NCI-H69 (cell line): Measurements from ENCODE around the gene GPR75.
"Not testable (repeated sequence)": the region's sequence is repeated elsewhere in the genome, so short reads cannot be mapped to it uniquely, and the experiment has no call there.

Experiments
- DNase-seq: peaks from one replicate; lab custom pipeline; 2025; lab: John Stamatoyannopoulos, UW

Gene GPR75

GRCh38 chr2:53852532-53852931, 7.2 kb downstream of the GPR75 start:
- no peak for DNase-seq

- DNase-seq = not testable (repeated sequence)
Measured at GRCh38 chr2:53851052-53851757, 8.6 kb downstream of the GPR75 start.

- no peak for DNase-seq
Measured at GRCh38 chr2:53848062-53848461, 11.7 kb downstream of the GPR75 start.

- DNase-seq = no peak
Measured at GRCh38 chr2:53843595-53843994, 16.2 kb downstream of the GPR75 start.

GRCh38 chr2:53842891-53843290, 16.9 kb downstream of the GPR75 start:
- no peak for DNase-seq

GRCh38 chr2:53841651-53842050, 18.1 kb downstream of the GPR75 start:
- not testable (repeated sequence) for DNase-seq

- no peak for DNase-seq
Measured at GRCh38 chr2:53840580-53840979, 19.2 kb downstream of the GPR75 start.

GRCh38 chr2:53829980-53830290, 29.8 kb downstream of the GPR75 start:
- not testable (repeated sequence) for DNase-seq

- DNase-seq = peak; percentile 31
Measured at GRCh38 chr2:53829273-53829979, 30.3 kb downstream of the GPR75 start.

- no peak for DNase-seq
Measured at GRCh38 chr2:53828331-53828730, 31.4 kb downstream of the GPR75 start.

- DNase-seq = no peak
Measured at GRCh38 chr2:53827398-53828175, 32.2 kb downstream of the GPR75 start.

GRCh38 chr2:53826587-53827397, 33.0 kb downstream of the GPR75 start:
- DNase-seq = no peak

- DNase-seq = no peak
Measured at GRCh38 chr2:53826030-53826410, 33.7 kb downstream of the GPR75 start.

- DNase-seq = peak; percentile 9
Measured at GRCh38 chr2:53823639-53824038, 36.1 kb downstream of the GPR75 start.

- DNase-seq = no peak
Measured at GRCh38 chr2:53821810-53822209, 38.0 kb downstream of the GPR75 start.

GRCh38 chr2:53820711-53821110, 39.1 kb downstream of the GPR75 start:
- DNase-seq = no peak

- no peak for DNase-seq
Measured at GRCh38 chr2:53820048-53820447, 39.7 kb downstream of the GPR75 start.

GRCh38 chr2:53819634-53820033, 40.1 kb downstream of the GPR75 start:
- no peak for DNase-seq

- DNase-seq = no peak
Measured at GRCh38 chr2:53818854-53819435, 40.8 kb downstream of the GPR75 start.

GRCh38 chr2:53813151-53813550, 46.6 kb downstream of the GPR75 start:
- no peak for DNase-seq

GRCh38 chr2:53811601-53812000, 48.2 kb downstream of the GPR75 start:
- no peak for DNase-seq
